Loucy (cell line): ENCODE results near the gene CEL.
"Not testable (repeated sequence)": the region's sequence is repeated elsewhere in the genome, so short reads cannot be mapped to it uniquely, and the experiment has no call there.

Experiments
- H2AFZ ChIP-seq: fragments of 200-600 bp; sonication (generic); 2 replicates; pipeline ENCODE4 v1.6.0; 2016; ENCODE audit warnings: antibody characterized with exemption, mild to moderate bottlenecking, low read length, moderate library complexity
- H3F3A ChIP-seq: fragments of 200-600 bp; 2 replicates; pipeline ENCODE4 v1.6.0; 2016; ENCODE audit warnings: antibody characterized with exemption, low read depth, mild to moderate bottlenecking
- H3K27me3 ChIP-seq: fragments of 200-600 bp; sonication (generic); 2 replicates; pipeline ENCODE4 v1.6.1; 2014; ENCODE audit warnings: low read length, mild to moderate bottlenecking; ENCODE audit not compliant: insufficient read depth, poor library complexity, severe bottlenecking
- H3K36me3 ChIP-seq: fragments of 200-600 bp; sonication (generic); 2 replicates; pipeline ENCODE4 v1.6.1; 2016; ENCODE audit warnings: low read length; ENCODE audit not compliant: insufficient read depth
- H3K4me1 ChIP-seq: fragments of 200-600 bp; sonication (generic); 2 replicates; pipeline ENCODE4 v1.5.1; 2014; ENCODE audit warnings: low read length, mild to moderate bottlenecking; ENCODE audit not compliant: insufficient read depth, poor library complexity, severe bottlenecking
- H3K4me2 ChIP-seq: fragments of 200-600 bp; sonication (generic); 2 replicates; pipeline ENCODE4 v1.6.0; 2014; ENCODE audit warnings: antibody characterized with exemption, low read length, low read depth, mild to moderate bottlenecking; ENCODE audit not compliant: poor library complexity, severe bottlenecking
- H3K4me3 ChIP-seq: fragments of 200-600 bp; sonication (generic); 2 replicates; pipeline ENCODE4 v1.5.1; 2014; ENCODE audit warnings: low read length, mild to moderate bottlenecking, mixed read lengths; ENCODE audit not compliant: poor library complexity, severe bottlenecking
- H3K79me2 ChIP-seq: fragments of 200-600 bp; sonication (generic); 2 replicates; pipeline ENCODE4 v1.6.1; 2014; ENCODE audit warnings: low read length; ENCODE audit not compliant: insufficient read depth
- H3K9ac ChIP-seq: fragments of 200-600 bp; sonication (generic); 2 replicates; pipeline ENCODE4 v1.6.0; 2014; ENCODE audit warnings: mild to moderate bottlenecking, low read depth, low read length, moderate library complexity; ENCODE audit not compliant: poor library complexity, severe bottlenecking
- H3K9me2 ChIP-seq: fragments of 200-600 bp; sonication (generic); replicated peaks from 2 replicates; pipeline ENCODE4 v1.6.1; 2016; ENCODE audit warnings: low read depth, low read length, mixed read lengths
- H3K9me3 ChIP-seq: fragments of 200-600 bp; sonication (generic); 2 replicates; pipeline ENCODE4 v1.6.1; 2014; ENCODE audit warnings: mild to moderate bottlenecking, antibody characterized with exemption, low read length, low read depth; ENCODE audit not compliant: insufficient read depth
- H4K20me1 ChIP-seq: fragments of 200-600 bp; sonication (generic); 2 replicates; pipeline ENCODE4 v1.6.0; 2014; ENCODE audit warnings: antibody characterized with exemption, low read length, mild to moderate bottlenecking; ENCODE audit not compliant: insufficient read depth, poor library complexity, severe bottlenecking
- EZH2phosphoT487 ChIP-seq: fragments of 200-600 bp; IDR thresholded peaks from 2 replicates; pipeline ENCODE4 v1.6.1; 2018; ENCODE audit warnings: antibody characterized with exemption, mild to moderate bottlenecking, moderate library complexity, borderline replicate concordance
- TF ChIP-seq, protein P1 (sequence below): fragments of 200-600 bp; sonication (generic); conservative IDR thresholded peaks from 2 replicates; pipeline ENCODE4 v1.5.1; 2014; ENCODE audit warnings: mild to moderate bottlenecking, antibody characterized with exemption, low read length

The CEL gene

DNA sequence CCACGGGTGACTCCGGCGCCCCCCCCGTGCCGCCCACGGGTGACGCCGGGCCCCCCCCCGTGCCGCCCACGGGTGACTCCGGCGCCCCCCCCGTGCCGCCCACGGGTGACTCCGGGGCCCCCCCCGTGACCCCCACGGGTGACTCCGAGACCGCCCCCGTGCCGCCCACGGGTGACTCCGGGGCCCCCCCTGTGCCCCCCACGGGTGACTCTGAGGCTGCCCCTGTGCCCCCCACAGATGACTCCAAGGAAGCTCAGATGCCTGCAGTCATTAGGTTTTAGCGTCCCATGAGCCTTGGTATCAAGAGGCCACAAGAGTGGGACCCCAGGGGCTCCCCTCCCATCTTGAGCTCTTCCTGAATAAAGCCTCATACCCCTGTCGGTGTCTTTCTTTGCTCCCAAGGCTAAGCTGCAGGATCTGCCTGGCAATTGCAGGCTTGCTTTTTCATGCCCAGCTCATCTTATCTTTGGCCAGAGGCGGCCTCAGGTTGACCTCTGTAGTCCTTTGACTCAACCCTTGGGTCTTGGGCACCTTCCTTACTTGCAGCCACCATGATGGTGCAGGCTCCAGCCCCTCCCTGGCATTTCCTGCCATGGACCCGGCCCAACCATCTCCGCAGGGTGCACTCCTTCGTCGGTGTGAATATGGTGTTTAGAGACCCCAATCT, 9.8 kb downstream of the CEL start:
- TF ChIP-seq, protein P1, sequence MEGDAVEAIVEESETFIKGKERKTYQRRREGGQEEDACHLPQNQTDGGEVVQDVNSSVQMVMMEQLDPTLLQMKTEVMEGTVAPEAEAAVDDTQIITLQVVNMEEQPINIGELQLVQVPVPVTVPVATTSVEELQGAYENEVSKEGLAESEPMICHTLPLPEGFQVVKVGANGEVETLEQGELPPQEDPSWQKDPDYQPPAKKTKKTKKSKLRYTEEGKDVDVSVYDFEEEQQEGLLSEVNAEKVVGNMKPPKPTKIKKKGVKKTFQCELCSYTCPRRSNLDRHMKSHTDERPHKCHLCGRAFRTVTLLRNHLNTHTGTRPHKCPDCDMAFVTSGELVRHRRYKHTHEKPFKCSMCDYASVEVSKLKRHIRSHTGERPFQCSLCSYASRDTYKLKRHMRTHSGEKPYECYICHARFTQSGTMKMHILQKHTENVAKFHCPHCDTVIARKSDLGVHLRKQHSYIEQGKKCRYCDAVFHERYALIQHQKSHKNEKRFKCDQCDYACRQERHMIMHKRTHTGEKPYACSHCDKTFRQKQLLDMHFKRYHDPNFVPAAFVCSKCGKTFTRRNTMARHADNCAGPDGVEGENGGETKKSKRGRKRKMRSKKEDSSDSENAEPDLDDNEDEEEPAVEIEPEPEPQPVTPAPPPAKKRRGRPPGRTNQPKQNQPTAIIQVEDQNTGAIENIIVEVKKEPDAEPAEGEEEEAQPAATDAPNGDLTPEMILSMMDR, result no peak
- TF ChIP-seq EZH2phosphoT487, result no peak
- H3K9me3 ChIP-seq, result no peaks in the 10 kb centered on the region
- H3F3A ChIP-seq, result no peaks in the 10 kb centered on the region
- no peaks in the 10 kb centered on the region for H3K27me3 ChIP-seq
- no peaks in the 10 kb centered on the region for H3K79me2 ChIP-seq
- no peaks in the 10 kb centered on the region for H3K36me3 ChIP-seq
- H3K4me1 ChIP-seq, result peaks cover 2% of the 10 kb centered on the region
- H3K9ac ChIP-seq, result no peak overlapping the region
- no peak overlapping the region for H2AFZ ChIP-seq
- no peak overlapping the region for H3K4me2 ChIP-seq
- H3K4me3 ChIP-seq, result no peak overlapping the region
- H4K20me1 ChIP-seq, result no peaks in the 10 kb centered on the region
- H3K9me2 ChIP-seq, result no peaks in the 10 kb centered on the region

DNA sequence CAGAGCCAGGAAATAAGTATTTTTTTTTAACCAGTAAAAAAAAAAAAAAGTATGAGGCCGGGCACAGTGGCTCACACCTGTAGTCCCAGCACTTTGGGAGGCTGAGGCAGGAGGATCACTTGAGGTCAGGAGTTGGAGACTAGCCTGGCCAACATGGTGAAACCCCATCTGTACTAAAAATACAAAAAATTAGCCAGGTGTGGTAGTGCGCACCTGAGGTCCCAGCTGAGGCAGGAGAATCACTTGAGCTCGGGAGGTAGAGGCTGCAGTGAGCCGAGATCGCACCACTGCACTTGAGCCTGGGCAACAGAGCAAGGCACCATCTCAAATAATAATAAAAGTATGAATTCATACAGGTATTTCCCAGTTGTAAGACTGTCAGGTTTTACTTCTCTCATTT, 10.4 kb downstream of the CEL start:
- H3K9me2 ChIP-seq, H3K4me1 ChIP-seq, H3K4me2 ChIP-seq, H3K79me2 ChIP-seq, H3K36me3 ChIP-seq, H3K9ac ChIP-seq, H3K9me3 ChIP-seq, H3F3A ChIP-seq, H3K4me3 ChIP-seq, H3K27me3 ChIP-seq, H4K20me1 ChIP-seq, H2AFZ ChIP-seq: not testable (repeated sequence)

DNA sequence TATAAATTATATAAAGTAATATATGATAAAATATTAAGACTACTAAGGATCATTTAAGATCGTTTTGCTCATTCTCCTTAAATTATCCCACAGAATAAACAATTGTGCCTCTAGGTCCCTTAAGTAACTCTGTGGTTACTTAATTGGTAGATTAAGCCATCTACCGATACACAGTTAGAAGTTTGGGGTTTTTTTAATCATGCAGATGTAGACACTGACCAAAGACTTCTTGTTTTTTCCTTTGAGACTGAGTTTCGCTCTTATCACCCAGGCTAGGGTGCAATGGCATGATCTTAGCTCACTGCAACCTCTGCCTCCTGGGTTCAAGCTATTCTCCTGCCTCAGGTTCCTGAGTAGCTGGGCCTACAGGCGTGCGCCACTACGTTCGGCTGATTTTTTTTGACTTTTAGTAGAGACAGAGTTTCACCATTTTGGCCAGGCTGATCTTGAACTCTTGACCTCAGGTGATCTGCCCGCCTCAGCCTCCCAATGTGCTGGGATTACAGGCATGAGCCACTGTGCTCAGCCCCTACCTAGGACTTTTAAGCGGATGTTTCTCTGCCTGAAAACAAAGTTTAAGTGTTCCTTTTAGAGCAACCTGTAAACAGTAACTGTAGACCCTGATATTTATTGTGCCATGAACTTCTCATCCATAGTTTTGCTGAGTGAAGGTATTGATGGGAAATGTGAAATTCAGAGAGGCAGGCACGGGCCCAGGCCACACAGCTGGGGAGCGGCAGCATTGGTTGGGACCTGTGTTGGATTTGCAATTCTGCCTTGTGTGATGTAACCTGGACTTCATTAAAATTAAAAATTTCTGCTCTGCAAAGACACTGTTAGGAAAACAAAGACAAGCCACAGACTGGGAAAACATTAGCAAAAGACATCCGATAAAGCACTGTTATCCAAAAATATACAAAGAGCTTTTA, 11.6 kb downstream of the CEL start:
- Histone ChIP-seq H3K9ac (no peak overlapping the region), H2AFZ (no peak overlapping the region)

More for the DNA sequence above, 11.6 kb downstream of the CEL start:
- no peak for TF ChIP-seq EZH2phosphoT487
- TF ChIP-seq, protein P1, result no peak
- H3F3A ChIP-seq, result no peaks in the 10 kb centered on the region
- no peak overlapping the region for H3K4me2 ChIP-seq
- H3K4me1 ChIP-seq, result peaks cover 3% of the 10 kb centered on the region
- H4K20me1 ChIP-seq, result no peaks in the 10 kb centered on the region
- no peak overlapping the region for H3K4me3 ChIP-seq
- no peaks in the 10 kb centered on the region for H3K79me2 ChIP-seq
- no peaks in the 10 kb centered on the region for H3K9me3 ChIP-seq
- no peaks in the 10 kb centered on the region for H3K9me2 ChIP-seq
- H3K36me3 ChIP-seq, result no peaks in the 10 kb centered on the region
- H3K27me3 ChIP-seq, result no peaks in the 10 kb centered on the region
